ENCODE measurements around the gene EVA1A. TPM values are rescaled to one million over a fixed set of nuclear protein-coding genes. Genes with fewer than 3 reads are reported as not detected.

Gene EVA1A
- total RNA-seq, 4 donors from 2014 or later: not detected

GRCh38 chr2:75540994-75541393 is 19.7 kb downstream of the EVA1A start:
- H3K9me3 ChIP-seq: no peaks in the 10 kb centered on the region
- no peak for DNase-seq
- H3K27ac ChIP-seq: no peak overlapping the region
- WGBS, 2 donors (ENCODE audit: low coverage in 1 of 2): 85 to 94% methylated on average over 2 to 4 of the region's 4 CpGs
- H3K4me1 ChIP-seq: no peaks in the 10 kb centered on the region
- intact Hi-C loops (cut with DNase I; ENCODE audit: low total_unique reads): no loop called here
- H3K27me3 ChIP-seq: no peaks in the 10 kb centered on the region
- no peak overlapping the region for H3K4me3 ChIP-seq
- H3K36me3 ChIP-seq: no peaks in the 10 kb centered on the region
- TF ChIP-seq POLR2A (IDR thresholded peaks at IDR 0.05) (no peak), POLR2AphosphoS5 (IDR thresholded peaks at IDR 0.05) (no peak), EP300 (IDR thresholded peaks at IDR 0.05; ENCODE audit: low read depth) (no peak), CTCF (IDR thresholded peaks at IDR 0.05) (no peak)
- in situ Hi-C loops (cut with MboI; ENCODE audit: low pct_ligation_motif_present in 1 of 4, low pct_unique_long_range_greater_than_20kb in 1 of 4, low sequenced_read_pairs in 3 of 4): no loop called here

GRCh38 chr2:75539955-75540716 is 20.6 kb downstream of the EVA1A start:
- in situ Hi-C loops (cut with MboI; ENCODE audit: low pct_ligation_motif_present in 1 of 4, low pct_unique_long_range_greater_than_20kb in 1 of 4, low sequenced_read_pairs in 3 of 4): no loop called here
- no peaks in the 10 kb centered on the region for H3K27me3 ChIP-seq
- no peak for DNase-seq
- 65 to 66% methylated on average over 3 of the region's 3 CpGs for WGBS, 2 donors (ENCODE audit: low coverage in 1 of 2)
- H3K36me3 ChIP-seq: no peaks in the 10 kb centered on the region
- no peak for TF ChIP-seq CTCF (IDR thresholded peaks at IDR 0.05)
- TF ChIP-seq POLR2A (IDR thresholded peaks at IDR 0.05): no peak
- no peak for TF ChIP-seq EP300 (IDR thresholded peaks at IDR 0.05; ENCODE audit: low read depth)
- TF ChIP-seq POLR2AphosphoS5 (IDR thresholded peaks at IDR 0.05): no peak
- no peaks in the 10 kb centered on the region for H3K9me3 ChIP-seq
- no peaks in the 10 kb centered on the region for H3K4me1 ChIP-seq
- H3K27ac ChIP-seq: no peak overlapping the region
- H3K4me3 ChIP-seq: no peak overlapping the region
- intact Hi-C loops (cut with DNase I; ENCODE audit: low total_unique reads): no loop called here

GRCh38 chr2:75538521-75539490 is 21.9 kb downstream of the EVA1A start:
- in situ Hi-C loops (cut with MboI; ENCODE audit: low pct_ligation_motif_present in 1 of 4, low pct_unique_long_range_greater_than_20kb in 1 of 4, low sequenced_read_pairs in 3 of 4) (no loop called here), intact Hi-C loops (cut with DNase I; ENCODE audit: low total_unique reads) (no loop called here)

More at GRCh38 chr2:75538521-75539490, 21.9 kb downstream of the EVA1A start:
- TF ChIP-seq POLR2AphosphoS5 (IDR thresholded peaks at IDR 0.05): no peak
- TF ChIP-seq POLR2A (IDR thresholded peaks at IDR 0.05): no peak
- no peak for TF ChIP-seq CTCF (IDR thresholded peaks at IDR 0.05)
- no peak for TF ChIP-seq EP300 (IDR thresholded peaks at IDR 0.05; ENCODE audit: low read depth)
- 68 to 69% methylated on average over 6 of the region's 6 CpGs for WGBS, 2 donors (ENCODE audit: low coverage in 1 of 2)
- Histone ChIP-seq H3K27ac (no peak overlapping the region), H3K9me3 (no peaks in the 10 kb centered on the region), H3K4me1 (no peaks in the 10 kb centered on the region), H3K36me3 (no peaks in the 10 kb centered on the region), H3K4me3 (no peak overlapping the region), H3K27me3 (no peaks in the 10 kb centered on the region)
- DNase-seq: no peak

Measured in transverse colon (tissue), 4 donors.